ENCODE measurements around the gene TNFRSF9. TPM values are rescaled to one million over a fixed set of nuclear protein-coding genes. Genes with fewer than 3 reads are reported as not detected.

TNFRSF9 gene
- total and polyA plus RNA-seq, 2 experiments from 2014 or later, result not detected

GRCh38 chr1:7871136-7871535 lies 69.5 kb downstream of the TNFRSF9 start:
- no peak for ATAC-seq
- no peaks in the 10 kb centered on the region for H3K36me3 Mint-ChIP-seq (ENCODE audit: low read depth)
- peaks cover 6% of the 10 kb centered on the region for H3K9me2 ChIP-seq (ENCODE audit: insufficient read depth)
- no peak overlapping the region for H3K4me3 Mint-ChIP-seq
- no peaks in the 10 kb centered on the region for H3K27me3 ChIP-seq (ENCODE audit: insufficient read depth)
- no peaks in the 10 kb centered on the region for H3K36me3 ChIP-seq (ENCODE audit: insufficient read depth)
- H3K27me3 Mint-ChIP-seq (ENCODE audit: insufficient read depth, low read depth, poor library complexity), result no peaks in the 10 kb centered on the region
- no peaks in the 10 kb centered on the region for H3K4me1 ChIP-seq (ENCODE audit: insufficient read depth)
- no peaks in the 10 kb centered on the region for H3K4me1 Mint-ChIP-seq
- H2AFZ ChIP-seq, result no peak overlapping the region
- H3K4me2 ChIP-seq, result no peak overlapping the region
- H4K20me1 ChIP-seq (replicated peaks; ENCODE audit: insufficient read depth), result no peaks in the 10 kb centered on the region
- H3F3A ChIP-seq (replicated peaks; ENCODE audit: low read depth), result no peaks in the 10 kb centered on the region
- H3K27ac ChIP-seq (ENCODE audit: low read depth), result no peak overlapping the region
- H3K79me2 ChIP-seq (replicated peaks; ENCODE audit: insufficient read depth), result no peaks in the 10 kb centered on the region
- TF ChIP-seq CTCF (conservative IDR thresholded peaks at IDR 0.05; ENCODE audit: low read depth in 2 of 2), result no peak
- TF ChIP-seq ZNF114 (CRISPR knock-in tag; IDR thresholded peaks at IDR 0.05), result no peak
- no peak for TF ChIP-seq EZH2 (IDR thresholded peaks at IDR 0.05; ENCODE audit: low read depth, unreplicated experiment)
- no peak for TF ChIP-seq CREB1 (CRISPR knock-in tag; IDR thresholded peaks at IDR 0.05; ENCODE audit: low read depth)
- TF ChIP-seq ZNF462 (CRISPR knock-in tag; IDR thresholded peaks at IDR 0.05), result no peak
- no peak for TF ChIP-seq EZH2phosphoT487 (IDR thresholded peaks at IDR 0.05; ENCODE audit: unreplicated experiment)
- TF ChIP-seq POLR2AphosphoS5 (IDR thresholded peaks at IDR 0.05; ENCODE audit: low read depth), result no peak
- no peak for TF ChIP-seq JUNB (IDR thresholded peaks at IDR 0.05; ENCODE audit: unreplicated experiment)
- no peak for TF ChIP-seq ZNF331 (CRISPR knock-in tag; IDR thresholded peaks at IDR 0.05; ENCODE audit: low read depth)
- no peak for TF ChIP-seq ETS1 (IDR thresholded peaks at IDR 0.05)
- no peak for TF ChIP-seq NANOG (IDR thresholded peaks at IDR 0.05; ENCODE audit: borderline replicate concordance)
- no peak for TF ChIP-seq STAT1 (IDR thresholded peaks at IDR 0.05; ENCODE audit: unreplicated experiment)
- no peak for TF ChIP-seq REST (IDR thresholded peaks at IDR 0.05; ENCODE audit: unreplicated experiment)
- H3K27ac Mint-ChIP-seq, result no peak overlapping the region
- no peak for DNase-seq (ENCODE audit: low spot score)
- H3K9me3 Mint-ChIP-seq, result no peaks in the 10 kb centered on the region; the same call in 2 of the 3 replicates
- no peak overlapping the region for H3K4me3 ChIP-seq

Data from GM23338 (cell line).